SU-DHL-6 (cell line): ENCODE data around the gene SPDYE4.

Source experiments
- CTCF ChIP-seq: fragments of 200-600 bp; sonication (generic); IDR thresholded peaks from one replicate; pipeline ENCODE4 v1.5.1; 2017; ENCODE audit warnings: antibody characterized with exemption, mild to moderate bottlenecking, low read length, moderate library complexity; ENCODE audit not compliant: insufficient read depth, poor library complexity, severe bottlenecking
- EZH2phosphoT487 ChIP-seq: fragments of 200-600 bp; sonication (generic), shearing (Covaris generic); conservative IDR thresholded peaks from 2 replicates; pipeline ENCODE4 v1.6.1; 2018; ENCODE audit warnings: mild to moderate bottlenecking, antibody characterized with exemption, low read length, moderate library complexity, mixed read lengths

DNA sequence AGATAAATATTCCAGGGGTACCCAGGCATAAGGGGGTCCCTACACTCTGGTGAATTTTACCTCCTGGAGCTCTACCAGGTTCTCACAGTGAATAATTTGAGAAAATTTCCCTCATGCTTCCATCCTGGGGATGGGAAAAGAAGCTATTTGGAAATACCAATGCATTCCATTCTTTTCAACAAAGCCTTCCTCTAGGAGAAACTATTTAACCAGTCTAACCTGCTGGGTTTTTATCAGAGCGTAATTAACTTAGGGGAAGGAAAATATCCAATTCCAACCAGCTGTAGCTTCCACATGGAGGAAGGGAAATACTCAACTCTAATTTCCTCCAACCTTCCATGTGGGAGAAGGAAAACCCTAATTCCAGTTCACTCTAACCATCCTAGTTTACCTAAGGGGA, 23.8 kb upstream of the SPDYE4 start:
- TF ChIP-seq CTCF (no peak), EZH2phosphoT487 (no peak)
